Dedifferentiated amniotic fluid mesenchymal stem cell (primary cell): ENCODE data around the gene PISD.
"Not testable (repeated sequence)": the region's sequence is repeated elsewhere in the genome, so short reads cannot be mapped to it uniquely, and the experiment has no call there.

Experiments used
- DNase-seq: peaks from one replicate; pipeline ENCODE4 v3.0.0-alpha.2; 2016; ENCODE audit errors: extremely low spot score

The PISD gene

GRCh38 chr22:31661851-31662667 is at the start of gene PISD:
TSS of gene PISD (minus strand) at chr22:31662215. CDS start at chr22:31662208, 7 bp downstream.
- peak; percentile 95 for DNase-seq

DNA sequence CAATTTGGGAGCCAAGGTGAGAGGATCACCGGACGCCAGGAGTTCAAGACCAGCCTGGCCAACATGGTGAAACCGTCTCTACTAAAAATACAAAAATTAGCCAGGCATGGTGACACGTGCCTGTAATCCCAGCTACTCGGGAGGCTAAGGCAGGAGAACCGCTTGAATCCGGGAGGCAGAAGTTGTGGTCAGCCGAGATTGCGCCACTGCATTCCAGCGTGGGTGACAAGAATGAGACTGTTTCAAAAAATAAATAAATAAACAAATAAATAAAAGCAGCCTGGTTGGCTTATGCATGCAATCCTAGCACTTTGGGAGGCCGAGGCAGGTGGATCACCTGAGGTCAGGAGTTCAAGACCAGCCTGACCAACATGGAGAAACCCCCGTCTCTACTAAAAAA is 49.2 kb upstream of the PISD start:
- DNase-seq = not testable (repeated sequence)

GRCh38 chr22:31707519-31707918 is 45.5 kb upstream of the PISD start:
- no peak for DNase-seq

DNA sequence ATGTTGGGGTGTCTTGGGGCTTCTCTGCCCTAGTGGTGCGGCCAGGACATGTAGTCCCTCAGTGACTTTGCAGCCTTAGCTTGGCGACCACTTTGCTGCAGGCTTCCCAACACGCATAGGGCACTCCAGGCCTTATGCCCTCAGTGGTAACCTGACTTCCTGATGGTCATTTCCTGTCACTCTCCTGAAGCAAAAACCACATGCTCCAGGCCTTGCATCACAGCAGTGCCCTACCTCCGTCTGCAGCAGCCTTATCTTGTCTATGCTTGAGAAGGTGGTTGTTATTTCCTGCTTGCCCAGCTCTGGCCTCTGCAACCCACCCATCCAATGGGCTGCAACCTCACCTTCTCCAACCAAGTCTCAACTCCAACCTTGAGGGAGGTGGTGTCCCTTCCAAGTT is 33.4 kb upstream of the PISD start:
- no peak for DNase-seq

- not testable (repeated sequence) for DNase-seq
Measured at GRCh38 chr22:31694046-31694445, 32.0 kb upstream of the PISD start.

GRCh38 chr22:31692186-31692886 is 30.3 kb upstream of the PISD start:
- DNase-seq = no peak

DNA sequence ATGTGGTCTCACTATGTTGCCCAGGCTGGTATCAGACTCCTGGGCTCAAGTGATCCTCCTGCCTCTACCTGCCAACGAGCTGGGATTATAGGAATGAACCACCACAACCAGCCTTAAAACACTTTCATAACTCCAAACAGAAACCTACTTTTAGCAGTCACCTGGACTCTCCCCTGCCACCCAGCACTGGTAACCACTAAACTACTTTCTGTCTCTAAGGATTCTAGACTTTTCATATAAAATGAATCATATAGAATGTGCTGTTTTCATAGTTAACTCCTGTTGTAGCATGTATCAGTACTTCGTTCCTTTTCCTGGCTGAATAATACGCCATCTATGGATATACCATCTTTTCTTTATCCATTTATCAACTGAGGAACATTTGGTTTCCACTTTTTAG is 29.4 kb upstream of the PISD start:
- DNase-seq = no peak

GRCh38 chr22:31683181-31684105 is 21.4 kb upstream of the PISD start:
- no peak for DNase-seq

- no peak for DNase-seq
Measured at GRCh38 chr22:31682751-31683150, 20.7 kb upstream of the PISD start.

DNA sequence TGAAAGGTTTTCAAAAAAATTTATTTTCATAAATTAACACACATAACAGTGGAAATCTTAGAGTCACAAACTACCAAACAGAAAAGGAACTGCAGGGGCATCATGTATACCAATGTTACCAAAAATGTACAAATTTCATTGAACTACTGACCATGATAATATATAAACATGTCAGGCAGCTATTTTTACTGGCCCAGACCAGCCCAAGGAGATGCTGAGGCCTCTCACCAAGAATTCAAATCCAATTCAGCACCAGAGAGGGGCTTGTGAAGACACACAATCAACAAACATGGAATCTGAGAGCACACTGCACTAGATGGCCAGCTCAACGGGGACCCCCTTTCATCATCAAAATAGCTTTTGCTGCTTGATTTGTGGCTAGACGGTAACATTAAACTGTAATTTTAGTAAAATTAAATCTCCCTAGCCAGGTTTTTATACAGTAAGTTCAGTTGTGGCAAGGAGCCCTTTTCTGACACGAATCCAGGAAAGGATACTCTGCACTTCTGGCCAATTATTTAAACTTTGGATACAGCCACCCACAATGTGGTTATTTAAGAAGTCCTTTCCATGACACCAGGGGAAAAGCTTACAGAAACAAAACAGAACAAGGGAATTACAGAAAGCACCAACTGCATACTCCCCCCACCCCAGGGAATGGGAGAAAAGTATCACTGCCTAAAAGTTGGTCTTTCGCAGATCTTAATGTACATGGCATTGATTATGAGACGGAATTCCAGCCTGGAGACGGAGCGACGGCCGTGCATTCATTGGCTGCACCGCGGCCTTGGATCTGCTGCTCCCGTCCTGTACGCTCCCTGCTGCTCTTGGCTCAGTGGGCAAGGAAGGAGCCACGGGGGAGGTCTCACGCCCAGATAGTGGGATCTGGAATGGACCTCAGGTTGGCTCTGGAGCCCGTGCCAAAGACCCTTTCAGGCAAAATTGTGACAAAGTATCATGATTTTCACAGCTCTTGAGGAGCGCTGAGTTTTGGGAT is 19.6 kb upstream of the PISD start:
- peak; percentile 36 for DNase-seq

DNA sequence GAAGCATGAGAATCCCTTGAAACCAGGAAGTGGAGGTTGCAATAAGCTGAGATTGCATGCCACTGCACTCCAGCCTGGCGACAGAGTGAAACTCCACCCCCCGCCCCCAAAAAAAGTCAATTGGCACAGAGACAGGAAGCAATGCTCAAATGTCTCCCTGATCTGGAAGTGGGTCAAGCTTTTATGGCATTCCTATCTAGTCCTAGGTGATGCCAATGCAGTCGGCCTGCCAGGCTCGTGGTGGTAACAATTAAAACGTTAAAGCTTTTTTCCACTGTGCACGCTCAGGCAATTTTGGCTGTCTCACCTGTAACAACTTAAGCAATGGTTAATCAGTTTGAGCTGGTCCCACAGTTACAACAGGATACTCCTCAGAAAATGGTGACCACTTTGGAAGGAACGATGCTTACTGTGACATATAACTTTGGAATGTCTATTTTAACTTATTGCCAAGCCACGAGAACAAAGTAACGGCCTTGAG is 18.9 kb upstream of the PISD start:
- DNase-seq = peak; percentile 68

DNA sequence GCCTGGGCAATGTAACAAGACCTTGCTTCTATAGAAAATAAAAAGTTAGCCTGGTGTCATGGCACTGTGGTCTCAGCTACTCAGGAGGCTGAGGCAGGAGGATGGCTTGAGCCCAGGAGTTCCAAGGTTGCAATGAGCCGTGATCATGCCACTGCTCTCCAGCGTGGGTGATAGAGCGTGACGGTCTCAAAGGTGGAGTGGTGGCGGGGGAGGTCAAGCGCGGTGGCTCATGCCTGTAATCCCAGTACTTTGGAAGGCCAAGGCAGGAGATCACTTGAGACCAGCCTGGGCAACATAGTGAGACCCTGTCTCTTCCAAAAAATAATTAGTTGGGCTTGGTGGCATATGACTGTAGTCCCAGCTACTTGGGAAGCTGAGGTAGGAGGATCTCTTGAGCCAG is 16.7 kb upstream of the PISD start:
- DNase-seq = no peak

DNA sequence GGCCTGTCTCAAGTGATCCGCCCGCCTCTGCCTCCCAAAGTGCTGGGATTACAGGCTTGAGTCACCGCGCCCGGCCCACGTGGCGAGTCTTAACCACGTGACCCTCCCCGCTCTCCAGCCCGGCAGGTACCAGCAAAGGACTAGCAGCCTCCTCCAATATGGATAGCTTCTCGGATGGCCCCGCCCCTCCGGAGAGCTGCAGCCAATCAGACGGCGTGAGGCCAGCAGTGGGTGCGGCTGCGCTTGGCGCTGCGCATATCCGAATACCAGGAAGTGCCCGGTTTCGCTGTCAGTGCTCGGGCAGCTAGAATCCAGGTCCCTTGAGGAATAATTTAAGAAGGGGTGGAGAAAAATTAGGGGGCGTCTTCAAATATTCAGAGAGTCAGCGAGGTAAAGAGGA is 14.7 kb upstream of the PISD start:
- DNase-seq = no peak

DNA sequence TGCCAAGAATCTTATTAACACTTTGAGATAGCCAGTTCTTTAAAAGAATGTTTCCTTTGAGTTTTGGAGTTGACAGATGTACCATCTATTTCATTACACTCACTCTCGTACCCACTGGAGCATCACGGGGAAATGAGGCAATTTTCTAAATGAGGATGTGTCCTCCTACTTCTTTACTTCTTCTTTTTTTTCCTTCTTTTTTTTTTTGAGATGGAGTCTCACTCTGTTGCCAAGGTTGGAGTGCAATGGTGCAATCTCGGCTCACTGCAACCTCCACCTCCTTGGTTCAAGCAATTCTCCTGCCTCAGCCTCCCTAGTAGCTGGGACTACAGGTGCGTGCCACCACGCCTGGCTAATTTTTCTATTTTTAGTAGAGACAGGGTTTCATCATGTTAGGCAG is 12.2 kb upstream of the PISD start:
- not testable (repeated sequence) for DNase-seq

- DNase-seq = not testable (repeated sequence)
Measured at GRCh38 chr22:31668849-31669248, 6.8 kb upstream of the PISD start.

DNA sequence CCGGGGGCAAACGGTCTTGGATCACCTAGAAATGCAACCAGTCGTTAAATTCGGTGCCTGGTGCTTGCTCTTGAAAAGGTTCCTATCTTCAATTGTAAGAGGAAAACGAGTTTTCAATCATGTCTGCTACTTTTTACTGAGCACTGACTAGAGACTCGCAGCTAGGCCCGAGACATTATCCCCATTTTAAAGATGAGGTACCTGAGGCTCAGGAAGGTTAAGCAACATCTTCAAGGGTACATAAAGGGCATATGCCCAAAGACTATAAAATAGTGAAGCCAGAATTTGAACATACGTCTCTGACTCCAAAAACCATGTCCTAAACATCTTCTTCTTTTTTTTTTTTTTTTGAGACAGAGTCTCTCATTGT is 638 bp upstream of the PISD start:
- no peak for DNase-seq

DNA sequence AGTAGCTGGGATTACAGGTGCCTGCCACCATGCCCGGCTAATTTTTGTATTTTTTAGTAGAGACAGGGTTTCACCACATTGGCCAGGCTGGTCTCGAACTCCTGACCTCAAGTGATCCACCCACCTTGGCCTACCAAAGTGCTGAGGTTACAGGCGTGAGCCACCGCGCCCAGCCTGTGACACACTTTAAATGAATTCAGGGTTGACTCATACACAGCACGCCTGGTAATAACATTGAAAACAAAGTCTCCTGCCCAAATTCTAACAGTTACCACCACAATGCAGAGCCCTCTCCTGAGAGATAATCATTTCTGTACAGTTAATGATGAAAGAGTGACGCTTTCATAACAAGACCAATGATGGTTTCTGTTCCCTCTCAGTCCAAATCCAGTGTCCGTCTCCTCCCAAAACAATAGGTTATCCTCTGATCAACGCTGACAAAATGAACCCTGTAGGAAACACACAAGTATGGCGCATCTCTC is 1.1 kb downstream of the PISD start:
- peak; percentile 24 for DNase-seq

GRCh38 chr22:31659246-31659645 is 2.8 kb downstream of the PISD start:
- no peak for DNase-seq

DNA sequence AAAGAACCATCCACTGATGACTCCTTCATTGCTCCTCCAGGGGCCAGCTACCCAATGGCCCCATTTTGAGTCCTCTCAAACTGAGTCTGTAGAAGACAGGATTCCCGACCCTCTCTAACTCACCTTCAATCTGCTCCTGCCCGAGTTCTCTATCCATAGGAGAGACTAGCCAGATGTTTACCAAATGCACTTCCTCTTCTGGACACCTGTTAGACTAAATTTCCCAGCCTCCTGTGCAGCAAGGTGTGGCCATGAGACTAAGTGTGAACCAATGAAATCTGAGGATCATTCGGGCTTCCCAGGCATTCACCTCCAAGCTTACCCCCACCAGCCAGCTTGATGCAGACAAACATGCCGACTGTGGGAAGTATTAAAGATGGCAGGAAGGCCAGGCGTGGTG is 7.6 kb downstream of the PISD start:
- DNase-seq = no peak

DNA sequence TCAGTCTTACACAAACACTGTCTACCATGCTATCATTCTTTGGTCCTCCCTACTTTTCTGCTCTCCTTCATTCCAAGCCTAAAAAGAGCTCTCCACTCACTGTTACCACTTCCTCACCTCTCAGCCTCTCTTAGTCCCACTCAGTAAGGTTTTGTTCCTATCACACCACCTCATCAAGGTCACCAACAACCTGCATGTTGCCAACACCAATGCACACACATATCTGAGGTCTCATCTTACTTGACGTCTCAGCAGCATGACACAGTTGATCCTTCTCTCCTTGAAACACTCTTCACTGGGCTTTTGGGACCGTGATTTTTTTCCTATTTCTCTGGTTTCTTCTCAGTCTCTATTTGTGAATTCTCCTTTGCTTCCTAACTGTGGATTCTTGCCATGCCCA is 8.1 kb downstream of the PISD start:
- no peak for DNase-seq
